WERI-Rb-1 (cell line): ENCODE measurements around the gene F2RL1.

ENCODE experiments used
- DNase-seq: peaks from one replicate; pipeline ENCODE4 v3.0.0-alpha.2; 2020
- H3K27ac ChIP-seq: fragments of 250-450 bp; sonication (Bioruptor Pico); 2 replicates; pipeline ENCODE4 v1.5.1; 2020; ENCODE audit warnings: mild to moderate bottlenecking, moderate library complexity
- H3K27me3 ChIP-seq: fragments of 250-450 bp; sonication (Bioruptor Pico); 2 replicates; pipeline ENCODE4 v1.5.1; 2021; ENCODE audit warnings: mild to moderate bottlenecking, low read depth, moderate library complexity; ENCODE audit not compliant: insufficient read depth, severe bottlenecking
- H3K36me3 ChIP-seq: fragments of 250-450 bp; sonication (Bioruptor Pico); 2 replicates; pipeline ENCODE4 v1.5.1; 2020; ENCODE audit warnings: mild to moderate bottlenecking, moderate library complexity
- H3K4me3 ChIP-seq: 2 replicates; pipeline ENCODE4 v1.5.1; 2011; ENCODE audit warnings: low read depth, mild to moderate bottlenecking, control low read depth, low read length
- H3K9me3 ChIP-seq: fragments of 250-450 bp; sonication (Bioruptor Pico); 2 replicates; pipeline ENCODE4 v1.5.1; 2021; ENCODE audit warnings: mild to moderate bottlenecking, moderate library complexity; ENCODE audit not compliant: severe bottlenecking
- CTCF ChIP-seq: IDR thresholded peaks from 2 replicates; pipeline ENCODE4 v1.5.1; 2011; ENCODE audit warnings: low read depth, mild to moderate bottlenecking, control low read depth, inconsistent platforms, low read length

F2RL1 gene

DNA sequence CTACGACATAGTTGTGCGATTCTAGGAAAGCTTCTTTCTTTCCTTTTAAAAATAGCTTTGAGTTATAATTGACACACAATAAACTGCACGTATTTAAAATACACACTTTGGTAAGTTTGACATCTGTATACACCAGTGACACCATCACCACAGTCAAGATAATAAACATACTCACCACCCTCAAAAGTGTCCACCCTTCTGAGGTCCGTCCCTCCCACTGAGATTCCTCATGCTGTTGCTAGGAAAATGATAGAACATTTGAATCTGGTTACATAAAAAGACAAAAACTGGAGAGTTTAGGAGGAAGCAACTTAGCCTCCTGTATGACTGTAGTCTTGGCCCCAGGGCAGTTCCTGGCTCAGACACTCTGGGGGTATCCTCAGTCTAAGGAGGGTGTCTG lies 48.2 kb downstream of the F2RL1 start:
- TF ChIP-seq CTCF, result no peak

GRCh38 chr5:76867827-76868693 lies 49.2 kb downstream of the F2RL1 start:
- H3K27ac ChIP-seq, result no peak overlapping the region
- peak; percentile 65 for TF ChIP-seq CTCF

More for the DNA sequence above, 48.2 kb downstream of the F2RL1 start:
- Histone ChIP-seq H3K27me3 (no peaks in the 10 kb centered on the region), H3K9me3 (no peaks in the 10 kb centered on the region), H3K36me3 (no peaks in the 10 kb centered on the region), H3K27ac (no peak overlapping the region), H3K4me3 (no peak overlapping the region)
- no peak for DNase-seq

DNA sequence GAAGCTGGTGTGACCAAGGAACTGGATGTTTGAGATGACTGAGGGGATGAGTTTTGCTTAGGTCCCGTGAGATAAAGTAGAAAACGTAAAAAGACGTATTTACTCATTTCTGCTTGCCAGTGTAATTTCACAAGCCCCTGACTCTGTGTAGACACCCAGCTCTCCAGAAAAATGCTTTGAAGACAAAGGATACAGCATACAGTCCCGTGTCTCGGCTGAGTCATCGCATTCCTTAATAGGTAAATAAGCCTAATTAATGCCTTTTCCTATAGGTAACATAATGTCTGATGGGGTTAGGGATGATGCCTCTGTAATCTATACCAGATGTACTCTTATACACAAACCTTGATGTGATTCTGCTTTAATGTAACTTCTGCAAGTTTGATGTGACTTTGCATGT lies 51.2 kb downstream of the F2RL1 start:
- Histone ChIP-seq H3K4me3 (no peak overlapping the region), H3K9me3 (no peaks in the 10 kb centered on the region), H3K27me3 (no peaks in the 10 kb centered on the region), H3K27ac (no peak overlapping the region), H3K36me3 (no peaks in the 10 kb centered on the region)
- no peak for DNase-seq
- no peak for TF ChIP-seq CTCF

More at GRCh38 chr5:76867827-76868693, 49.2 kb downstream of the F2RL1 start:
- H3K9me3 ChIP-seq, result no peaks in the 10 kb centered on the region
- no peaks in the 10 kb centered on the region for H3K27me3 ChIP-seq
- no peak overlapping the region for H3K4me3 ChIP-seq
- DNase-seq, result peak; percentile 67
- no peaks in the 10 kb centered on the region for H3K36me3 ChIP-seq

- DNase-seq, result no peak
- no peak overlapping the region for H3K4me3 ChIP-seq
- no peaks in the 10 kb centered on the region for H3K9me3 ChIP-seq
- no peak overlapping the region for H3K27ac ChIP-seq
- no peak for TF ChIP-seq CTCF
- no peaks in the 10 kb centered on the region for H3K27me3 ChIP-seq
- no peaks in the 10 kb centered on the region for H3K36me3 ChIP-seq
Observed at GRCh38 chr5:76874088-76874581, 55.3 kb downstream of the F2RL1 start.
